SIG-M5 treated with dmso at 0.1 percent for 504 hours (cell line): ENCODE data around the gene DIDO1.
"Not testable (repeated sequence)": the region's sequence is repeated elsewhere in the genome, so short reads cannot be mapped to it uniquely, and the experiment has no call there.

Experiments used
- DNase-seq: peaks from one replicate; lab custom pipeline; 2025; ENCODE audit not compliant: unreplicated experiment; lab: John Stamatoyannopoulos, UW

The DIDO1 gene

GRCh38 chr20:62962891-62963613 lies 36.7 kb upstream of the DIDO1 start:
- DNase-seq = no peak

- no peak for DNase-seq
Observed at GRCh38 chr20:62962221-62962879, 36.0 kb upstream of the DIDO1 start.

DNA sequence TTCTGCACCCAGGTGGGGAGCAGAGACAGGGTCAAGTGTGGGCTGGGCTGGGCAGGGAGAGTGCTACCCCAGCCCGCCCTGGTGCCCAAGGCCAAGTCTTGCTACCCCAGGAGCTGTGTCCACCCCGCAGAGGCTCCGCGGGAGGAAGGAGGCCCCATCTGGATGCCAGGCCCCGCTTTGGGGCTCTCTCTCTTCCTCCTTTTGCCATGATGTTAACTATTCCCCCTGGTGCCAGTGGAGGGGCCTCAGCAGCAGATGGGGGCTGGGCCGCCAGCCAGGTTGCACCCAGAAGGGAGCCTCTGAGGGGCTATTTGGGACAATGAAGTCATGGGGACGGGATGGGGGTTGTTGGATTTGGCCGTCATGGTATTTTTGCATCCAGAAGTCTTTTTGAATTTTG lies 35.5 kb upstream of the DIDO1 start:
- DNase-seq = no peak

- no peak for DNase-seq
Observed at GRCh38 chr20:62961310-62961783, 35.0 kb upstream of the DIDO1 start.

GRCh38 chr20:62960446-62961309 lies 34.4 kb upstream of the DIDO1 start:
- not testable (repeated sequence) for DNase-seq

- no peak for DNase-seq
Observed at GRCh38 chr20:62959998-62960436, 33.7 kb upstream of the DIDO1 start.

DNA sequence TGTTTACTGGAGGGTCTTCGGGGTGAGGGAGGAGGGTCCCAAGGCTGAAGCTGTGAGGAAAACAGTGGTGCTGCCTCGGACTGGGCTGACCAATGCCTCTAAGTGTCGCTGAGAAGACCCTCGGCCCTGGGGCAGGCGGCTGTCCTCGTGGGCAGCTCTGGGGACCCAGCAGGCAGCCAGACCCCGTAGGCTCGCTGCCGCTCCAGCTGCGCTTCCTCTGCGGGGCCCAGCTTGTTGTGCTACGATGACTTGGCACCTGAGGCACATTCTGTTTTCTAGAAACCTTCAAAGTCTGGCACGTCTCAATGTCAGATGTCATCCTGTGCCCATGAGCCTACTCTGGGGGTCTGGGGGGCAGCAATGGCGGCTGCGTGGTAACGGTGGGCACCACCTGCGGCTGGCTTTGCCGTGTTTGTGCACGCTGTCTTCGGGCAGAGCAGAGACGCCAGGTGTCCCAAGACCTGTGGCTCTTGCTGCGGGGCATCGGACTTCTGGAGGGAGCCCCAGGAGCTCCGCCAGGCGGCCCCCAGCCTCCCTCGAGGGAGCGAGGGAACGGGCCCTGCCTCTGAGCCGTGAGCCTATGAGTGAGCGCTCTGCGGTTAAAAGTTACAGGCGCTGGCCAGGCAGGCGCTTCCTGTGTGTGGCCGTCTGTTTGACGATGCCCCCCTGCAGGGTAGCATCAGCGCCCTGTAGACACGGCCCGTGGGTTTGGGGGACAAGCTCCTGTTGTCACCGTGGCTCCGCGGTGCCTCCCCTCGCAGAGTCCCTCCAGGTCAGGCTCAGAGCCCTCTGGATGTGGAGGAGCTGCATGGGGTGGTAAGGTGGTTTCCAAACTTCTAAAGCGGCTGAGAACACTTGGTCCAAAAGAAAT lies 33.0 kb upstream of the DIDO1 start:
- no peak for DNase-seq

GRCh38 chr20:62958388-62959100 lies 32.2 kb upstream of the DIDO1 start:
- DNase-seq = no peak

GRCh38 chr20:62957136-62958117 lies 31.1 kb upstream of the DIDO1 start:
- no peak for DNase-seq

GRCh38 chr20:62956387-62957135 lies 30.3 kb upstream of the DIDO1 start:
- DNase-seq = no peak

- DNase-seq = no peak
Observed at GRCh38 chr20:62955519-62956386, 29.4 kb upstream of the DIDO1 start.

DNA sequence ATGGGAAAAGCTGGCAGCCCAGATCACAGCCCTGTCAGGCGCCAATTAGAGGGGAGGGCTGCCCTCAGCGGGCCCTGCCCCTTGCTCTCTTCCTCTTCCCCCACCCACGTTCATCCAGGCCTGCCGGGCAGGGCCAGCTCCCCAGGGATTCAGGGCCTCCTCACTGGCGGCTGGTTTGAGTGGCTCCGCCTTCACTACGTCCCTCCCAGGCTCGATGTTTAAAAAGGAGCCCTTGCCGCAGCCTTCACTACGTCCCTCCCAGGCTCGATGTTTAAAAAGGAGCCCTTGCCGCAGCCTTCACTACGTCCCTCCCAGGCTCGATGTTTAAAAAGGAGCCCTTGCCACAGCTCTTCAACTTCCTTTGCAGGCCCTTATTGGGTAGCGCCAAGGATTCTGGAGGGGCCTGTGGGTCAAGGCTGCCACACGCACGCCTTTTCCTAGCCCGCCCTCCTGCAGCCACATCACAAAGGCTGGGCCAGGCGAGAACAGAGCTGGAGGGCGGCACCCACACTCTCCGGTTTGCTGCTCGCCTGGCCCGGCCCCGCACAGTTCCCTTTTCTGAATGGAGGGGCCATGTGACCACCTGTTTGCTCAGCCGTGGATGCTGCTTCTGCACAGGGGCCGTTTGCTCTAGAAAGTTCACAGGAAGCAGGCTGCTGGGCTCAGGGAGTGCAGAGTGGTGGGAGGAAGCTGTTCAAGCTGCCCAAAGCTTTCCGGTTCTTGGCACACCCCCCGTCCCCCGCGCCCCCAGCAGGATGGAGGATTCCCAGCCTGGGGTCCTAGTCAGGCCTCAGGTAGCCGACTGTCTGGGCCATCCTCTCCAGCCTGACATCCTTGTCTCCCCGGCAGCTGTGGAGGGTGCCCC lies 27.8 kb upstream of the DIDO1 start:
- DNase-seq = peak; percentile 97

- DNase-seq = peak; percentile 51
Observed at GRCh38 chr20:62952968-62953838, 26.9 kb upstream of the DIDO1 start.

- peak; percentile 75 for DNase-seq
Observed at GRCh38 chr20:62952373-62952967, 26.2 kb upstream of the DIDO1 start, which contains the start of gene SLC17A9. SLC17A9 (plus strand) TSS chr20:62952709; CDS start chr20:62952831, 122 bp downstream.
